Fibroblast of villous mesenchyme (primary cell): Measurements from ENCODE around the gene TOP1. TPM values are rescaled to one million over a fixed set of nuclear protein-coding genes. Genes with fewer than 3 reads are reported as not detected.
"Not testable (repeated sequence)": the region's sequence is repeated elsewhere in the genome, so short reads cannot be mapped to it uniquely, and the experiment has no call there.

Experiments used
- DNase-seq: peaks from one replicate; pipeline ENCODE4 v3.0.0-alpha.2; 2010; ENCODE audit warnings: low read depth
- H3K4me3 ChIP-seq: 2 replicates; pipeline ENCODE4 v1.5.1; 2011; ENCODE audit warnings: low read depth, mild to moderate bottlenecking, low read length
- CTCF ChIP-seq: IDR thresholded peaks from 2 replicates; pipeline ENCODE4 v1.5.1; 2012; ENCODE audit warnings: low read depth, mild to moderate bottlenecking, low read length; ENCODE audit not compliant: insufficient read depth
- total RNA-seq: library from RNA; depleted of rRNA; stranded (reverse); fragments of >200 nt; gene quantifications from 2 replicates; pipeline ENCODE4 v1.2.3, GENCODE V29; 2012

TOP1 gene
- total RNA-seq, 1 donor = 19.9 TPM

- peak; percentile 7 for TF ChIP-seq CTCF
- not testable (repeated sequence) for H3K4me3 ChIP-seq, DNase-seq
These were observed 89.5 kb downstream of the TOP1 start for GRCh38 chr20:41118159-41118558.

GRCh38 chr20:41118632-41119031, 90.0 kb downstream of the TOP1 start:
- no peak for TF ChIP-seq CTCF
- no peak for DNase-seq
- no peak overlapping the region for H3K4me3 ChIP-seq

DNA sequence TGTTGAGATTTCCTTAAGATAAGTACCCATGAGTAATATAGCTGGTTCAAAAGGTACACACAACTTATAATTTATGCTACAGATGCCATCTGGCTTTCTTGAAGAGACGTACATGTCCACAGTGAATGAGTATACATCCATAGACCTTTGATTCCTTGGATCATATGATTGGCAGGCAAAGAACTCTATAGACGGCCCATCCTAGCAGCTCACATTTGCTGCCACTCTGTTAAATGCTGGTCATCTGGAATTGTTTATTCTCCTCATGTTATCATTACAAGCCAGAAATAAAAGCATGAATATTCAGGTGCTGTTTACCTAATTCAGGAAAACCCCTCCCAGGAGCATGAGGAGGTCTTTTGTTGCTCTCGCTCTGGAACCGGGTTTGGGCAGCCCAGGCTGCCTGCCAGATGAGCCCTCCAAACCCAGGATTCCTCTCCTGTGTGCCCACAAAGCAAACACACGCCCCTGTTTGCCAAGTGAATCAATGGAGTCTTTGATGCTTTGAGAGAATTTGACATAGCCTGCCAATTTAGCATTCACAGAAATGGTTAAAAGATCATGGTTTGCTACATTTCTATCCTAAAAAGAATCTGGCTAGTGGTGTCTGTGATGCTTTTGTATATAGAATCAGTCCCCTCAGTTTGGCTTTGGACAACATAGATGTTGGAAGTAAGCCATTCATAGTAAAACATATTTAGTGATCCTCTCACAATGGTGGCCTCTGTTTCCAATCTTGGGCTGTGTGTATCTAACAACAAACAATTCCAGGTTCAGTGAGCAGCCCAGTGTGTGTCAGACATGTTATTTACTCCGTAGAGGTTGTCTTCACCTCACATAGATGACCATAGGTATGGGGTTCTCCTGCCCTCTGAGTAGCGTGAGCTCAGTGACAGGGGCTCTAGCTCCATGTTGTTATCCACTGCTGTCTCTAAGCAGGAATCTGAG, 91.3 kb downstream of the TOP1 start:
- no peak overlapping the region for H3K4me3 ChIP-seq
- no peak for DNase-seq
- TF ChIP-seq CTCF = no peak

GRCh38 chr20:41121399-41121798, 92.8 kb downstream of the TOP1 start:
- no peak overlapping the region for H3K4me3 ChIP-seq
- no peak for TF ChIP-seq CTCF
- DNase-seq = no peak

DNA sequence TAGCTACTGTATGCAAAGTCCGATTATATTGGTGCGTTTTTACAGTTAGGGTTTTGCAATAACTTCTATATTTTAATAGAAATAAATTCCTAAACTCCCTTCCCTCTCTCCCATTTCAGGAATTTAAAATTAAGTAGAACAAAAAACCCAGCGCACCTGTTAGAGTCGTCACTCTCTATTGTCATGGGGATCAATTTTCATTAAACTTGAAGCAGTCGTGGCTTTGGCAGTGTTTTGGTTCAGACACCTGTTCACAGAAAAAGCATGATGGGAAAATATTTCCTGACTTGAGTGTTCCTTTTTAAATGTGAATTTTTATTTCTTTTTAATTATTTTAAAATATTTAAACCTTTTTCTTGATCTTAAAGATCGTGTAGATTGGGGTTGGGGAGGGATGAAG, 95.0 kb downstream of the TOP1 start:
- no peak overlapping the region for H3K4me3 ChIP-seq
- no peak for TF ChIP-seq CTCF
- DNase-seq = no peak

GRCh38 chr20:41124451-41125094, 96.0 kb downstream of the TOP1 start:
- TF ChIP-seq CTCF = no peak

More at GRCh38 chr20:41124451-41125094, 96.0 kb downstream of the TOP1 start:
- no peak overlapping the region for H3K4me3 ChIP-seq
- DNase-seq = no peak
